Measurements from ENCODE around the gene USP6NL.

USP6NL gene

GRCh38 chr10:11472158-11472753 lies 139.2 kb downstream of the USP6NL start:
- peak; percentile 73 to 85 for DNase-seq
- TF ChIP-seq GATA1 (IDR thresholded peaks at IDR 0.05; ENCODE audit: low read depth, low read length): no peak
- TF ChIP-seq POLR2A (IDR thresholded peaks at IDR 0.05; ENCODE audit: low read length): no peak

GRCh38 chr10:11469575-11470391 lies 141.7 kb downstream of the USP6NL start:
- TF ChIP-seq GATA1 (IDR thresholded peaks at IDR 0.05; ENCODE audit: low read depth, low read length) (no peak), POLR2A (IDR thresholded peaks at IDR 0.05; ENCODE audit: low read length) (no peak)
- DNase-seq: no peak

- no peak for TF ChIP-seq POLR2A (IDR thresholded peaks at IDR 0.05; ENCODE audit: low read length)
- TF ChIP-seq GATA1 (IDR thresholded peaks at IDR 0.05; ENCODE audit: low read depth, low read length): no peak
- no peak for DNase-seq
Observed at GRCh38 chr10:11468126-11468742, 143.2 kb downstream of the USP6NL start.

GRCh38 chr10:11465406-11465805 lies 146.0 kb downstream of the USP6NL start:
- no peak for TF ChIP-seq GATA1 (IDR thresholded peaks at IDR 0.05; ENCODE audit: low read depth, low read length)
- no peak for TF ChIP-seq POLR2A (IDR thresholded peaks at IDR 0.05; ENCODE audit: low read length)
- no peak for DNase-seq

- no peak for DNase-seq
- TF ChIP-seq GATA1 (IDR thresholded peaks at IDR 0.05; ENCODE audit: low read depth, low read length) (no peak), POLR2A (IDR thresholded peaks at IDR 0.05; ENCODE audit: low read length) (no peak)
Observed at GRCh38 chr10:11463111-11463510, 148.3 kb downstream of the USP6NL start.

GRCh38 chr10:11462071-11462470 lies 149.4 kb downstream of the USP6NL start:
- DNase-seq: no peak
- TF ChIP-seq POLR2A (IDR thresholded peaks at IDR 0.05; ENCODE audit: low read length): no peak
- no peak for TF ChIP-seq GATA1 (IDR thresholded peaks at IDR 0.05; ENCODE audit: low read depth, low read length)

- no peak for TF ChIP-seq POLR2A (IDR thresholded peaks at IDR 0.05; ENCODE audit: low read length)
- no peak for TF ChIP-seq GATA1 (IDR thresholded peaks at IDR 0.05; ENCODE audit: low read depth, low read length)
Observed at GRCh38 chr10:11457336-11457735, 154.1 kb downstream of the USP6NL start.

GRCh38 chr10:11454958-11455566 lies 156.4 kb downstream of the USP6NL start:
- TF ChIP-seq GATA1 (IDR thresholded peaks at IDR 0.05; ENCODE audit: low read depth, low read length) (no peak), POLR2A (IDR thresholded peaks at IDR 0.05; ENCODE audit: low read length) (no peak)
- DNase-seq: peak in 1 of 2 experiments; percentile 22

More at GRCh38 chr10:11457336-11457735, 154.1 kb downstream of the USP6NL start:
- no peak for DNase-seq

- DNase-seq: no peak
- TF ChIP-seq GATA1 (IDR thresholded peaks at IDR 0.05; ENCODE audit: low read depth, low read length) (no peak), POLR2A (IDR thresholded peaks at IDR 0.05; ENCODE audit: low read length) (no peak)
Observed at GRCh38 chr10:11454160-11454559, 157.3 kb downstream of the USP6NL start.

GRCh38 chr10:11451640-11452260 lies 159.7 kb downstream of the USP6NL start:
- no peak for DNase-seq
- no peak for TF ChIP-seq GATA1 (IDR thresholded peaks at IDR 0.05; ENCODE audit: low read depth, low read length)
- TF ChIP-seq POLR2A (IDR thresholded peaks at IDR 0.05; ENCODE audit: low read length): no peak

- TF ChIP-seq GATA1 (IDR thresholded peaks at IDR 0.05; ENCODE audit: low read depth, low read length): no peak
- TF ChIP-seq POLR2A (IDR thresholded peaks at IDR 0.05; ENCODE audit: low read length): no peak
Observed at GRCh38 chr10:11450427-11450826, 161.0 kb downstream of the USP6NL start.

GRCh38 chr10:11449761-11450160 lies 161.7 kb downstream of the USP6NL start:
- no peak for TF ChIP-seq POLR2A (IDR thresholded peaks at IDR 0.05; ENCODE audit: low read length)
- no peak for TF ChIP-seq GATA1 (IDR thresholded peaks at IDR 0.05; ENCODE audit: low read depth, low read length)
- DNase-seq: no peak

More at GRCh38 chr10:11450427-11450826, 161.0 kb downstream of the USP6NL start:
- DNase-seq: peak; percentile 48 to 57

- TF ChIP-seq GATA1 (IDR thresholded peaks at IDR 0.05; ENCODE audit: low read depth, low read length): no peak
- TF ChIP-seq POLR2A (IDR thresholded peaks at IDR 0.05; ENCODE audit: low read length): no peak
Observed at GRCh38 chr10:11448545-11449244, 162.8 kb downstream of the USP6NL start.

More at GRCh38 chr10:11448545-11449244, 162.8 kb downstream of the USP6NL start:
- no peak for DNase-seq

Data from erythroblast (primary cell).